ENCODE measurements around the gene OR2G3. TPM values are rescaled to one million over a fixed set of nuclear protein-coding genes. Genes with fewer than 3 reads are reported as not detected.

OR2G3 gene
- polyA plus RNA-seq, 1 experiment = not detected

GRCh38 chr1:247642742-247643141 is 37.4 kb downstream of the OR2G3 start:
- no peak for TF ChIP-seq CTCF (IDR thresholded peaks at IDR 0.05; ENCODE audit: low read depth, low read length)
- no peaks in the 10 kb centered on the region for H3K27me3 ChIP-seq (ENCODE audit: control insufficient read depth, insufficient read depth, low read length)
- DNase-seq (ENCODE audit: low read depth, low spot score) = no peak
- CTCF ChIA-PET = no interaction called here
- POLR2A ChIA-PET = no interaction called here
- H3K4me3 ChIP-seq (ENCODE audit: low read depth, low read length) = no peak overlapping the region
- H3K9me3 ChIP-seq (ENCODE audit: control insufficient read depth, insufficient read depth, low read length) = peaks cover 32% of the 10 kb centered on the region
- no peak overlapping the region for H3K27ac ChIP-seq (ENCODE audit: low read depth, low read length)

DNA sequence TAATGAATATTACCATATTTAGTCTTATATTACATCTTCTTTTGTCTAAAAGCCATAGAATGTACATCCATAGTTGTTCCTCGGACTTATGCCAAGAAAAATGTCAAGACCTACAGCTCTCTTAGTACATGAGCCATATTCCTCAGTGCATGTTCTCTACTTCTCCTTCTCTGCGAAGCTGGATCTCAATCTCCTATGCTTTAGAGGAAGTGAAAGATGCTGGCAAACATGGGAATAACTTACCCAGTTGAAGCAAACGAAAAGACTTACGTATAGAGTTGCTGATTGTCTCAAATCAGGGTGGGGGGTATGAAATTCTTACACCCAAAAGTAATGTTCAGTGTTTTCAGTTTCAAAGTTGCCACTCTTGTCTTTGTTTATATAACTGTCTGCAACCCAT is 41.5 kb downstream of the OR2G3 start:
- H3K27me3 ChIP-seq (ENCODE audit: control insufficient read depth, insufficient read depth, low read length) = no peaks in the 10 kb centered on the region
- CTCF ChIA-PET = no interaction called here
- H3K9me3 ChIP-seq (ENCODE audit: control insufficient read depth, insufficient read depth, low read length) = peaks cover 18% of the 10 kb centered on the region; the same call in 1 of the 2 replicates
- TF ChIP-seq CTCF (IDR thresholded peaks at IDR 0.05; ENCODE audit: low read depth, low read length) = no peak
- no peak for DNase-seq (ENCODE audit: low read depth, low spot score)
- no peak overlapping the region for H3K4me3 ChIP-seq (ENCODE audit: low read depth, low read length)
- H3K27ac ChIP-seq (ENCODE audit: low read depth, low read length) = no peak overlapping the region
- POLR2A ChIA-PET = no interaction called here

DNA sequence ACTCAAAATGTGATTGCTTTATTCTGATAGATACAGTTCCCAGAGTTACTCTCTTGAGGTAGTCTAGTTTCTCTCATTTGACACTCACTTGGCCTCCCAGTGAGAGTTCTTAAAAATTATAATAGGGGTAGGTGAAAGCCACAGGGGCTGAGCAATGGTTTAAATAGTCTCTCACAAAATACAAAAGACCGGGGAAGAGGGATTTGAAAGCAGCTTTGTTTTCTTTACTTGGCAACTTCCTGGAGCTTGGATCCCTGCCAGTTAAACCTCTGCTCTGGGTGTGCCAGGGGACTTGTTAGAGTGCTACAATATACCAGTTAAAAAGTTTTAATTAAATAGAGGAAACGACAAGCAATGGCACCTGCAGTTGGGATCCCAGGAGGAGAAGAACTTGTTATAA is 42.5 kb downstream of the OR2G3 start:
- Histone ChIP-seq H3K27ac (ENCODE audit: low read depth, low read length) (no peak overlapping the region), H3K9me3 (ENCODE audit: control insufficient read depth, insufficient read depth, low read length) (peaks cover 16% of the 10 kb centered on the region; the same call in 1 of the 2 replicates), H3K27me3 (ENCODE audit: control insufficient read depth, insufficient read depth, low read length) (no peaks in the 10 kb centered on the region), H3K4me3 (ENCODE audit: low read depth, low read length) (no peak overlapping the region)
- ChIA-PET POLR2A (no interaction called here), CTCF (no interaction called here)
- no peak for TF ChIP-seq CTCF (IDR thresholded peaks at IDR 0.05; ENCODE audit: low read depth, low read length)
- DNase-seq (ENCODE audit: low read depth, low spot score) = no peak

- TF ChIP-seq CTCF (IDR thresholded peaks at IDR 0.05; ENCODE audit: low read depth, low read length) = no peak
- H3K4me3 ChIP-seq (ENCODE audit: low read depth, low read length) = no peak overlapping the region
- ChIA-PET CTCF (no interaction called here), POLR2A (no interaction called here)
- DNase-seq (ENCODE audit: low read depth, low spot score) = no peak
- peaks cover 12% of the 10 kb centered on the region; the same call in 1 of the 2 replicates for H3K9me3 ChIP-seq (ENCODE audit: control insufficient read depth, insufficient read depth, low read length)
- no peak overlapping the region for H3K27ac ChIP-seq (ENCODE audit: low read depth, low read length)
- no peaks in the 10 kb centered on the region for H3K27me3 ChIP-seq (ENCODE audit: control insufficient read depth, insufficient read depth, low read length)
Measured at GRCh38 chr1:247653040-247653439, 47.7 kb downstream of the OR2G3 start.

Small RNAs within 50 kb of the gene (small RNA-seq; reads per million reads assigned to genes)
- not detected for gene RF00026 (ENCODE audit: insufficient read length, low read depth)

Other genes with a start within 250 kb of the OR2G3 start
- gene NLRP3, start 189.4 kb upstream of the OR2G3 start, polyA plus RNA-seq (2011; rRNA removed) = 0.06 and 0.09 TPM in 2 replicates
- gene OR2B11, start 147.5 kb upstream of the OR2G3 start, polyA plus RNA-seq (2011; rRNA removed) = not detected in 2 replicates
- not detected in 2 replicates for gene OR2C3, start 69.1 kb upstream of the OR2G3 start, polyA plus RNA-seq (2011; rRNA removed)
- not detected in 2 replicates for gene GCSAML, start 56.5 kb upstream of the OR2G3 start, polyA plus RNA-seq (2011; rRNA removed)
- not detected in 2 replicates for gene OR2G2, start 17.2 kb upstream of the OR2G3 start, polyA plus RNA-seq (2011; rRNA removed)
- gene OR13G1, start 74.2 kb downstream of the OR2G3 start, polyA plus RNA-seq (2011; rRNA removed) = not detected in 2 replicates
- gene OR6F1, start 111.1 kb downstream of the OR2G3 start, polyA plus RNA-seq (2011; rRNA removed) = not detected in 2 replicates
- gene OR14K1, start 133.0 kb downstream of the OR2G3 start, polyA plus RNA-seq (2011; rRNA removed) = not detected in 2 replicates
- gene OR14A2, start 142.6 kb downstream of the OR2G3 start, polyA plus RNA-seq (2011; rRNA removed) = not detected in 2 replicates
- gene OR1C1, start 155.0 kb downstream of the OR2G3 start, polyA plus RNA-seq (2011; rRNA removed) = not detected in 2 replicates
- not detected in 2 replicates for gene OR14A16, start 218.5 kb downstream of the OR2G3 start, polyA plus RNA-seq (2011; rRNA removed)
- gene OR11L1, start 236.3 kb downstream of the OR2G3 start, polyA plus RNA-seq (2011; rRNA removed) = not detected in 2 replicates